Stimulated activated CD4-positive, alpha-beta T cell treated with anti-CD3 and anti-CD28 coated beads, Interleukin-15, amount 100 ng/mL, for 1 hour (primary cell): Measurements from ENCODE around the gene CAMK1.
"Not testable (repeated sequence)": the region's sequence is repeated elsewhere in the genome, so short reads cannot be mapped to it uniquely, and the experiment has no call there.

Source experiments
- DNase-seq, 2 donors: peaks; one replicate each; pipeline ENCODE4 v3.0.0-alpha.2; 2020; ENCODE audit warnings: low read depth in 1 of 2, low spot score in 1 of 2

CAMK1 gene

DNA sequence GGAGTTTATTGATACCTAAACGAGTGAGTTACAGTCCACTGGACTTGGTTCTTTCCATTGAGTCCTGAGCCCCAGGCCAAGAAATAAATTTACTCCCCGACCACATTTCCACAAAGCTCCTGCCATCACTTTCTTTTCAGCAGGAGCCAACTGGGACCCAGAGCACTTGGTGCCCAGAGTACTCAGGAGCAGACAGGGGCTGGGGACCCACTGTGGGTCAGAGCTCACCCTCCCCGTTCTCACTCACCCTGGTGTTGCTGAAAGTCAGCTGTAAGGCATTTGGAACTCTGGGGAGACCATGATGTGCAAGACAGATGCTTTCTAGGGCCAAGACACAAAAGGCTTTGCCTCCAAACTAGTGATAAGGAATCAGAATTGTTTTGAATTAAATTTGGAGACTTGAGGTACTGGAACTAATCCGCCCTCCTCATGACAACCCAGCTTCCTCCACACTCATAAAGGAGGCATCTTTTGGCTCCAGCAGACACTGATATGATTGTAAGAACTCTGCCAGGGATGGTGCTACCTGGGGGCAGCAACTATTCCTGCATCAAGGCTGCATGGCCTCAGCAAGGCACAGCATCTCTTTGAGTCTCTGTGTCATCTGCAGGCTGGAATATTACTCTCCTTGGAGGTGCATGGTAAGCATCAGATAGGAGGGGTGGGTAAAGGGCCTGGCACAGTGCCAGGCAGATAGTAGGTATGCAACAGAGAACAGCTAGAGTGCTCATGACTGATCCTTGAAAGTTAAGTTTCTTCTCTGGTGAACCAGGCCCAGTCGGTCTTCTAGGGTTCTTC lies 7.3 kb upstream of the CAMK1 start:
- DNase-seq = no peak

GRCh38 chr3:9771007-9771406 lies 1.3 kb upstream of the CAMK1 start:
- not testable (repeated sequence) for DNase-seq

DNA sequence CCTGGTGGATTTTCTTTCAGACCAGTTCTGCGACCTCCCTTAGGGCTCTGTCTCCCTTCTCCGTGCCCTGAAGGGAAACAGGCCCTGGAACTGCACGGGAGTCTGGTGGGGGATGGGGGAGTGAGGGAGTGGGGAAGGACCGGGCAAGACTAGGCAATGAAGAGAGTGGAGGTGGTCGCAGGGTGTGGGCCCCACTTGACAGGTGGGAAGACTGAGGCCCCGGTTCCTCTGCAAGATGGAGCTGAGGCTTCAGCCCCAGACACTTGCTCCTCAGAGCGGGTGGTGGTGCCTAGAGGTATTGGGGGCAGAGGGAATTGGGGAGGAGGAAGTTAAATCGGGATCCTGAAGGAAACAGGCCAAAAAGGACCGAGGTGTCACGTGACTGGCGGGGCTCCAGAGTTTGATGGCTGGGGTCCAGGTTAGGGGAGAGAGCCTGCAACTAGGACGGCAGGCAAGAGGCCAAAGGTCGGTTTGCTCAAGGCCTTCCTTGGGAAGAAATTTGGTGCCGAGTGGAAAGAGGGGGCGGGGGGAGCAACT lies 597 bp upstream of the CAMK1 start:
- no peak for DNase-seq

DNA sequence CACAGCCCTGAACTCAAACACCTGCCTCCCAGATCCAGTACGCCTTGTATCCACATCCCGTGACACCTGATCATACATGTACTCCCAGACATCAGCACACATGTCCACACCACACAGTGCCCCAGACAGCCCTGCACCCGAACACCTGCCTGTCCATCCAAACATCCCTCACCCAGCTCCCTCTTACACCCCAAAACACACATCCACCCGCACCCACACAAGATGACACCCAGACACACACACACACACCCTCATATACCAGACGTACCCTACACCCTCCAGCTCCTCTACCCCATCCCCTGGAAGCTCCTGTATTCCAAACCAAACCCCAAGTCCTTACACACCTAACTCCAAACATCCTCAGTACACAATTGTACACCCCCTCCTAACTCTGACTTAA lies 735 bp downstream of the CAMK1 start:
- no peak for DNase-seq

DNA sequence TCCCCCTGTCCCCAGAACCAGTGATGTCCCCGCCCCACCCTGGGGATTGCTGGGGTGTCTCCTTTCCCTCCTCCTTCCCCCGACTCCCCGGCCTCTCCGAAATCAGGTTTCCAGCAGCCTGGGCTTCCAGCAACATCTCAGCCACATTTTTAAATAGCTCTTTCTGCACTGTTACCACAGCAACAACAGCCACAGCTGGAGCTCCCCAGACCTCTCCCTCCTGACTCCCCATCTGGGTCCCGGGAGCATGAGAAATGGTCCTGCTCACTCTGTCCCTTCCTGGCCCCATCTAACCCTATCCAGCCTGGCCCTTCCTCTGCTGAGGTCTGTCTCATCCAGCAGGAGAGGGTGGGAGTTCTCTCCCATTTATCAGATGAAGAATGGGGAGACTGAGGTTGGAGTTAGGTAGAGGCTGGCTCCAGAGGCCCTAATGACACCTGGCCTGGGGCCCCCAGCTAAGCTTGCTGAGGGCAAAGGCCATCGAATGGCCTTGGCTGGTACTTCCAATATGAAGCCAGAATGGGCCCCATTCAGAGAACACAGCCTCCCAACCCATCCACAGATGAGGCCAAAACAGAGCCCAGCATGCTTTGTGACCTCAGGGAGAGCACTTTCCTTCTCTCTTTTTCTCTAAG lies 1.5 kb downstream of the CAMK1 start:
- DNase-seq = no peak

DNA sequence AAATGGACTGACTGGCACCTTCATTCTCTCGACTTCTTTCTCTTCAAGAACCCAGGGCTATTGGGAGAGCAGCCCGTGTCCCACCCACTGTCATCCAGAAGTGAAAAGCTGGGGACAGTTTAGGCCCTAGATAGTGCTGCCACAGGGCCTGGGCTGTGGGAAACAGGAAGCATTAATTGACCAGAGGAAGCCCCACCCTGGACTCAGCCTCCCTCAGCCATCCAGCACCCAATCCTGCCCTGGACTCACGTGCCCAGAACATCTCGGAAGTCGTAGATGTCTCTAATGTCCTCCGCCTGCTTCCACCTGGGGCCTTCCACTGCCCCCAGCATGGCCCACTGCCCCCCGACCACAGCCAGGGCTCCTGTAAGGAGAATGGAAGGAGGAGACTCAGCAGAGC lies 2.3 kb downstream of the CAMK1 start:
- DNase-seq = no peak

GRCh38 chr3:9765865-9766264 lies 3.9 kb downstream of the CAMK1 start:
- no peak for DNase-seq

- no peak for DNase-seq
Observed at GRCh38 chr3:9762871-9763270, 6.9 kb downstream of the CAMK1 start.

GRCh38 chr3:9761919-9762318 lies 7.8 kb downstream of the CAMK1 start:
- DNase-seq = no peak

DNA sequence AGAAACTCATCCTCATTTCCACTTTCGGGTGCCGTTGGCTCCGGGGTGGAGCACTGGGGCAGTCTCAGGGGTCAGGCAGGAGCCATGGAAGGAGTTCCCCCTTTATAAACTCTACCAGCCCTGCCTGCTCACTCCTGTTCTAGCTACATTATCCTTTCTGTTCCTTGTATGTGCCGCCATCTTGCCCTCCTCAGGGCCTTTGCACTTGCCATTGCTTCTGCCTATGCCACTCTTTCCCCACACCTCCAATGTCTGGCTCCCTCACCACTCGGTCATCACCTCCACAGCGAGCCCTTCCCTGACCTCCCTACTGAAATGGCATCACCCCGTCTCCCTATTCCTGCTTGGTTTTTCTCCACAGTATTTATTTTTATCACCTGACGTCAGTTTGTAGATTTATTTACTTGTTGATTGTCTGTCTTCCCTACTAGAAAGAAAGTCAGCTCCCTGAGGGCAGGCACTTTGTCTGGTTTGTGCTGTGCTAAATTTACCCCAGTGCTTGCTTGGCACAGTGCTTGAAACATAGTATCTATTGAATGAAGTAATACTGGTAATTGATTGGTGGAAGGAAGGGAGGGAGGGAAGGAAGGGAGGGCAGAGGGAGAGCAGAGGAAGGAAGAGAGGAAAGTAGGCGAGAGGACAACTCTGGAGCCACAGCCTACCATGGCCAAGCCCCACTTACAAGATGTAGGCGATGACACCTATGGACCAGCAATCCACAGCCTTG lies 8.8 kb downstream of the CAMK1 start:
- no peak for DNase-seq

GRCh38 chr3:9757427-9757826 lies 12.3 kb downstream of the CAMK1 start:
- no peak for DNase-seq

- DNase-seq = no peak
Observed at GRCh38 chr3:9754678-9755077, 15.1 kb downstream of the CAMK1 start.

GRCh38 chr3:9750556-9751411 lies 19.0 kb downstream of the CAMK1 start:
- no peak for DNase-seq

DNA sequence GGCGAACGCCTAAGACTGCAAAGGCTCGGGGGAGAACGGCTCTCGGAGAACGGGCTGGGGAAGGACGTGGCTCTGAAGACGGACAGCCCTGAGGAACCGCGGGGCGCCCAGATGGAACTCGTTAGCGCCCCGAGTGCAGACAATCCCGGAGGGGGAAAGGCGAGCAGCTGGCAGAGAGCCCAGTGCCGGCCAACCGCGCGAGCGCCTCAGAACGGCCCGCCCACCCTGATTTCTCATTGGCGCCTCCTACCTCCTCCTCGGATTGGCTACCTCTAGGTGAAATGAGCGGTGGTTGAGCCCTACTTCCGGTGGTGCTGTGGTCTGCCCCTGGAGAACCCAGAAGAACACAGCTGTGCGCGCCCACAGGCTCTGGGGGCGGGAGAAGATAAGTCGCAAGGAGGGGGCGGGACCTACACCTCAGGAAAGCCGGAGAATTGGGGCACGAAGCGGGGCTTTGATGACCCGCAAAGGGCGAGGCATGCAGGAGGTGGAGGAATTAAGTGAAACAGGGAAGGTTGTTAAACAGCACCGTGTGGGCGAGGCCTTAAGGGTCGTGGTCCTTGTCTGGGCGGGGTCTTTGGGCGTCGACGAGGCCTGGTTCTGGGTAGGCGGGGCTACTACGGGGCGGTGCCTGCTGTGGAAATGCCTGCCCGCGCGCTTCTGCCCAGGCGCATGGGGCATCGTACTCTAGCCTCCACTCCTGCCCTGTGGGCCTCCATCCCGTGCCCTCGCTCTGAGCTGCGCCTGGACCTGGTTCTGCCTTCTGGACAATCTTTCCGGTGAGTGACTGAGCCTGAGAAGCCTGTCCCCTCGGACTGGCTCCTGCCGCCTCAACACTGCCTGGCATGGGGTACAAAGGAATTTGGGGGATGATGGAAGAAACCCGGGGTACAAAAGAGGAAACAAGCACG lies 19.8 kb downstream of the CAMK1 start, which contains the start of gene OGG1:
TSS of gene OGG1 (plus strand) at position 308 of the 911 bp plus-strand sequence. CDS start at position 643, 335 bp downstream.
- peak; percentile 80 to 83 for DNase-seq

DNA sequence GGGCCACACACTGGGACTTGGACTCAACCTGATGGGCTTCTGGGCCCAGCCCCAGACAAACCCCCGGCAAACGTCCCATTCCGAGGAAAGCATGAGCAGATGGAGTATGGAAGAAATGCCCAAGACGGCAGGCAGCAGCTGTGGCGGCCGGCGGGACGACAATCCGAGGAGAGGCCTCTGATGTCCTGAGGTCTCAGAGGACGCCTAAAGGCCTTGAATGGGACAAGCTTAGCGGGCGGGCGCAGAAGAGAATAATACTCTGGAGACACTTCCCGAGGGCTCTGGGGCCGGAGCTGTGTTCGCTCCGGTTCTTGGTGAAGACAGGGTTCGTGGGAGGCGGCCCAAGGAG lies 20.5 kb downstream of the CAMK1 start:
- DNase-seq = no peak

DNA sequence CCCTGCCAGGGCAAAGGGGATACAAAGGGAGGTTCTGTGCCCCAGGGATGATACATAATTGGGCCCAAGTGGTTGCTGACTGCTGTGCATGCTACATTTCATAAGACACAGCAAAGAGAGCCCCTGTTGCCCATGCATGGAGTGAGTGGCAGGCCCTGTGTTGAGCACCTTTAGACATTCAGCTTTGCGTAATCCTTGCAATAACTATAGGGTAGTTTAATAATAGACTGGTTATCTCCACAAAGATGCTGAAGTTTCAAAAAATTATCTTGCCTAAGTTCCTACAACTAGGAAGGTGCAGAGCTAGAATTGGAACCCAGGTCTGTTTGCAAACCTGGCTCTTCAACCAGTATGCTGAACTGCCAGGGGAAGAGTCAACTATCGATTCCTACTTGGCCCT lies 21.7 kb downstream of the CAMK1 start:
- DNase-seq = no peak

GRCh38 chr3:9747267-9747666 lies 22.5 kb downstream of the CAMK1 start:
- no peak for DNase-seq

GRCh38 chr3:9746330-9746729 lies 23.4 kb downstream of the CAMK1 start:
- no peak for DNase-seq

- no peak for DNase-seq
Observed at GRCh38 chr3:9745521-9745920, 24.2 kb downstream of the CAMK1 start.

DNA sequence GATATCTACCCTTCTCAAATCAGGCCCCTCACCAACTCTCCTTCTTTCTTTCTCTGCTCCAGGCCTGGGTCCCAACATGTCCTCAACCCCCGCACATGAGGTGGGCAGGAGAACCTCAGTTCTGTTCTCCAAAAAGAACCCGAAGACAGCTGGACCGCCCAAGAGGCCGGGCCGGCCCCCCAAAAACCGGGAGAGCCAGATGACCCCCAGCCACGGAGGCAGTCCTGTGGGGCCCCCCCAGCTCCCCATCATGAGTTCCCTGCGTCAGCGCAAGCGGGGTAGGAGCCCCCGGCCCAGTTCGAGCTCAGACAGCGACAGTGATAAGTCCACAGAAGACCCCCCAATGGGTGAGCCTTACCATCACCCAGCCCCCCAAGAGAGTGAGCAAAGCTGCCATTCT lies 25.6 kb downstream of the CAMK1 start:
- no peak for DNase-seq
